Mesenchymal stem cell (in vitro differentiated cells and primary cell): ENCODE data around the gene CDH1.

Source experiments
- DNase-seq: peaks from one replicate; pipeline ENCODE4 v3.0.0-alpha.2; 2013
- H2AFZ ChIP-seq: one replicate; pipeline ENCODE4 v1.6.1; 2013; ENCODE audit warnings: low read depth, mild to moderate bottlenecking, control low read depth, inconsistent platforms, low read length, moderate library complexity
- H2AK5ac ChIP-seq: 2 replicates; pipeline ENCODE4 v1.6.1; 2013; ENCODE audit warnings: low read length, moderate library complexity, mild to moderate bottlenecking, inconsistent platforms; ENCODE audit not compliant: severe bottlenecking
- H2BK120ac ChIP-seq: one replicate; pipeline ENCODE4 v1.6.1; 2013; ENCODE audit warnings: low read depth, mild to moderate bottlenecking, inconsistent platforms, low read length, moderate library complexity
- H2BK12ac ChIP-seq, 2 experiments: one replicate each; pipeline ENCODE4 v1.6.1; 2013; ENCODE audit warnings: inconsistent platforms in 2 of 2, low read length in 2 of 2, mild to moderate bottlenecking in 2 of 2, moderate library complexity in 2 of 2, control low read depth in 1 of 2
- H2BK15ac ChIP-seq: one replicate; pipeline ENCODE4 v1.6.1; 2013; ENCODE audit warnings: mild to moderate bottlenecking, low read depth, inconsistent platforms; ENCODE audit not compliant: poor library complexity, severe bottlenecking
- H2BK5ac ChIP-seq: 2 replicates; pipeline ENCODE4 v1.6.1; 2013; ENCODE audit warnings: low read depth, mild to moderate bottlenecking, low read length, control low read depth, inconsistent platforms; ENCODE audit not compliant: poor library complexity, severe bottlenecking
- H3K14ac ChIP-seq, 2 experiments: one replicate each; pipeline ENCODE4 v1.6.1; 2013; ENCODE audit warnings: inconsistent platforms in 2 of 2, low read length in 2 of 2, control low read depth in 1 of 2, mild to moderate bottlenecking in 1 of 2, moderate library complexity in 1 of 2
- H3K18ac ChIP-seq, 2 experiments: one replicate each; pipeline ENCODE4 v1.6.1; 2013; ENCODE audit warnings: inconsistent platforms in 2 of 2, low read length in 2 of 2, control low read depth in 1 of 2, low read depth in 1 of 2, mild to moderate bottlenecking in 1 of 2
- H3K23ac ChIP-seq, 2 experiments: one replicate each; pipeline ENCODE4 v1.6.1; 2013; ENCODE audit warnings: inconsistent platforms in 2 of 2, low read length in 2 of 2, mild to moderate bottlenecking in 2 of 2, moderate library complexity in 2 of 2, control low read depth in 1 of 2
- H3K27ac ChIP-seq: 2 replicates; pipeline ENCODE4 v1.5.1; 2013; ENCODE audit warnings: mild to moderate bottlenecking, moderate library complexity, low read length, control low read depth, inconsistent platforms; ENCODE audit not compliant: poor library complexity, severe bottlenecking
- H3K27me3 ChIP-seq, 2 experiments: 2 replicates each; pipeline versions ENCODE4 v1.6.1 to v1.7.0; 2013; ENCODE audit warnings: low read length in 2 of 2, mild to moderate bottlenecking in 2 of 2, moderate library complexity in 2 of 2, control low read depth in 1 of 2, inconsistent platforms in 1 of 2; ENCODE audit not compliant: control insufficient read depth in 1 of 2, insufficient read depth in 1 of 2
- H3K36me3 ChIP-seq, 2 experiments: 2 replicates each; pipeline versions ENCODE4 v1.6.1 to v1.7.0; 2013; ENCODE audit warnings: low read length in 2 of 2, control low read depth in 1 of 2, inconsistent platforms in 1 of 2, low read depth in 1 of 2, mild to moderate bottlenecking in 1 of 2; ENCODE audit not compliant: insufficient read depth in 2 of 2, control insufficient read depth in 1 of 2
- H3K4ac ChIP-seq, 2 experiments: one replicate each; pipeline ENCODE4 v1.6.1; 2013; ENCODE audit warnings: inconsistent platforms in 2 of 2, low read length in 2 of 2, mild to moderate bottlenecking in 2 of 2, moderate library complexity in 2 of 2, control low read depth in 1 of 2, low read depth in 1 of 2
- H3K4me1 ChIP-seq: 2 replicates; pipeline ENCODE4 v1.6.1; 2013; ENCODE audit warnings: low read depth, low read length, control low read depth; ENCODE audit not compliant: control insufficient read depth, insufficient read depth
- H3K4me2 ChIP-seq: 2 replicates; pipeline ENCODE4 v1.6.1; 2013; ENCODE audit warnings: low read length, mild to moderate bottlenecking, inconsistent platforms; ENCODE audit not compliant: poor library complexity, severe bottlenecking
- H3K4me3 ChIP-seq, 2 experiments: 2 replicates each; pipeline versions ENCODE4 v1.5.1 to v1.7.0; 2013; ENCODE audit warnings: low read length in 2 of 2, mild to moderate bottlenecking in 2 of 2, control low read depth in 1 of 2, low read depth in 1 of 2; ENCODE audit not compliant: insufficient read depth in 1 of 2
- H3K79me1 ChIP-seq: replicated peaks from 2 replicates; pipeline ENCODE4 v1.6.1; 2013; ENCODE audit warnings: mild to moderate bottlenecking, control low read depth, low read length, inconsistent platforms; ENCODE audit not compliant: poor library complexity, severe bottlenecking
- H3K9ac ChIP-seq: 2 replicates; pipeline ENCODE4 v1.7.0; 2013; ENCODE audit warnings: mild to moderate bottlenecking, low read length, moderate library complexity
- H3K9me3 ChIP-seq: 2 replicates; pipeline ENCODE4 v1.7.0; 2013; ENCODE audit warnings: mild to moderate bottlenecking, low read length; ENCODE audit not compliant: control insufficient read depth
- H4K8ac ChIP-seq: one replicate; pipeline ENCODE4 v1.6.1; 2013; ENCODE audit warnings: inconsistent platforms, mild to moderate bottlenecking, low read length, moderate library complexity
- H4K91ac ChIP-seq: one replicate; pipeline ENCODE4 v1.6.1; 2013; ENCODE audit warnings: mild to moderate bottlenecking, low read length, inconsistent platforms
- WGBS: methylation state at CpG from one replicate; pipeline ENCODE4 v1.1.7; 2013; ENCODE audit warnings: mixed read lengths; 5-methylcytosine and 5-hydroxymethylcytosine counted together

CDH1 gene

DNA sequence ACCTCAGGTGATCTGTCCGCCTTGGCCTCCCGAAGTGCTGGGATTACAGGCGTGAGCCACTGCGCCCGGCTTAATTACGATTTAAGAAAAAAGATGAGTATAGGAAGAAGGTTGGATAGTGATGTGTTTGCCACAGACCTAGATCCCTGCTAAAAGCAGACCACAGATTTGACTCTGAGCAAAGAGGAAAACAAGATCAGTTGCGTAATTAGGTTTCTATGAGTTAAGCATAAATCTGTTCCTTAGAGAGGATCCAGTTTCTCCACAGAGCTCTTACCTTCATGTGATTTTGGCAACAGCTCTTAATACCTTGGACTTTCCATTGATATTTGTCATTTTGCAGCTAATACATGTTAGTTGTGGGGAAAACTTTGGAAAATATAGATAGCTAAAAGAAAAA is 31.1 kb downstream of the CDH1 start:
- no peak overlapping the region for H3K18ac ChIP-seq
- no peak overlapping the region for H3K23ac ChIP-seq
- no peak overlapping the region for H3K14ac ChIP-seq
- no peaks in the 10 kb centered on the region for H3K79me1 ChIP-seq
- no peak overlapping the region for H2AFZ ChIP-seq
- H3K27me3 ChIP-seq: peaks cover 0 to 10% of the 10 kb centered on the region in 2 experiments
- no peak overlapping the region for H2BK12ac ChIP-seq
- H2AK5ac ChIP-seq: no peak overlapping the region
- H2BK15ac ChIP-seq: no peak overlapping the region
- WGBS: 95% methylated on average over 7 of the region's 7 CpGs
- H3K36me3 ChIP-seq: no peaks in the 10 kb centered on the region
- H3K4ac ChIP-seq: no peak overlapping the region
- H3K27ac ChIP-seq: no peak overlapping the region
- H3K9me3 ChIP-seq: no peaks in the 10 kb centered on the region
- H2BK5ac ChIP-seq: no peak overlapping the region
- no peak overlapping the region for H3K4me3 ChIP-seq
- no peak overlapping the region for H4K8ac ChIP-seq
- H2BK120ac ChIP-seq: no peak overlapping the region
- no peak overlapping the region for H4K91ac ChIP-seq
- no peak overlapping the region for H3K4me2 ChIP-seq
- no peak overlapping the region for H3K9ac ChIP-seq
- DNase-seq: no peak
- no peaks in the 10 kb centered on the region for H3K4me1 ChIP-seq

DNA sequence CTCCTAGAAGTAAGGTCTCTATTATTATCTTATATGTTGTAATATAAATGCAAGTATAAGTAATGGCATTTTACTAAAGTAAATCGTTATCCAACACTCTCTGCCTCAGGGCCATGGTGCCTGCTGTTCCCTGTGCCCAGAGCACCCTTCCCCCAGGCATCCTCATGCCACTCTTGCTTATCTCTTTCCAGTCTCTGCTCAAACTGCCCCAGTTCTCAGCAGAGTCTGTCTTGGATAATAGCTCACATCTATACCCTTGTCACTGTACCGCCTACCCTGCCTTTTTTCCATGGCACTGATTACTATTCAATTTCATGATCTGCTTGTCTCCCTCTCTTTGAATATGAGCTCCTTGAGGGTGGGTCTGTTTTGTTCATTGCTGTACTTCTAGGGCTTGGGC is 31.7 kb downstream of the CDH1 start:
- no peaks in the 10 kb centered on the region for H3K4me1 ChIP-seq
- H3K18ac ChIP-seq: no peak overlapping the region
- H4K91ac ChIP-seq: no peak overlapping the region
- H3K4me3 ChIP-seq: no peak overlapping the region
- H2BK5ac ChIP-seq: no peak overlapping the region
- H3K27me3 ChIP-seq: peaks cover 0 to 13% of the 10 kb centered on the region in 2 experiments
- no peak overlapping the region for H3K27ac ChIP-seq
- H3K9ac ChIP-seq: no peak overlapping the region
- no peak overlapping the region for H2AFZ ChIP-seq
- no peak overlapping the region for H3K4me2 ChIP-seq
- H2BK12ac ChIP-seq: no peak overlapping the region
- H3K79me1 ChIP-seq: no peaks in the 10 kb centered on the region
- no peaks in the 10 kb centered on the region for H3K36me3 ChIP-seq
- no peak overlapping the region for H3K14ac ChIP-seq
- H2BK120ac ChIP-seq: no peak overlapping the region
- H3K9me3 ChIP-seq: no peaks in the 10 kb centered on the region
- no peak overlapping the region for H3K23ac ChIP-seq
- DNase-seq: no peak
- 86% methylated on average over 1 of the region's 2 CpGs for WGBS
- no peak overlapping the region for H2AK5ac ChIP-seq
- no peak overlapping the region for H3K4ac ChIP-seq
- no peak overlapping the region for H2BK15ac ChIP-seq
- no peak overlapping the region for H4K8ac ChIP-seq

DNA sequence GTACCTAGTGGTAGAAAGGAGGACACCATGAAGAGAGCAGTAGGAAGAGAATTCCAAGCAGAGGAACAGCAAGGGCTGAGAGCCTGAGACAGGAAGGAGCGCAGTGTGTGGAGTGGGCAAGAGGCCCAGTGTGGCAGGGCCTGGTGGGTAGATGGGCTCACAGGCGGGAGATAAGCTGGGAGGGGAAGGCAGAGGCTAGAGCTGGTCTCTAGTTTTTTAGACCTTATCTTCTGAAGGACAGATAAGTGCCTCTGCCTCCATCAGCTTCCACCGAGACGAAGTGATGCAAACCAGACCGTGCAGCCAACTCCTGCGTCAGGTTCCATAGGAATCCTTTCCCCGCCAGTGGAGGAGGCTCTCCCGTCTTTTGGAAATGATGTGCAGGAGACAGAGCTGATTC is 33.6 kb downstream of the CDH1 start:
- Histone ChIP-seq H2BK12ac (no peak overlapping the region), H3K36me3 (no peaks in the 10 kb centered on the region), H2BK120ac (no peak overlapping the region), H2BK5ac (no peak overlapping the region), H3K14ac (no peak overlapping the region), H3K27me3 (peaks cover 0 to 27% of the 10 kb centered on the region in 2 experiments), H3K4ac (no peak overlapping the region), H3K27ac (no peak overlapping the region), H3K4me1 (no peaks in the 10 kb centered on the region), H3K23ac (no peak overlapping the region), H3K4me3 (no peak overlapping the region), H3K79me1 (no peaks in the 10 kb centered on the region), H3K9ac (no peak overlapping the region), H4K8ac (no peak overlapping the region), H2AK5ac (no peak overlapping the region), H3K4me2 (no peak overlapping the region), H3K9me3 (no peaks in the 10 kb centered on the region), H2AFZ (no peak overlapping the region), H3K18ac (no peak overlapping the region), H4K91ac (no peak overlapping the region), H2BK15ac (no peak overlapping the region)
- 73% methylated on average over 8 of the region's 8 CpGs for WGBS
- no peak for DNase-seq

DNA sequence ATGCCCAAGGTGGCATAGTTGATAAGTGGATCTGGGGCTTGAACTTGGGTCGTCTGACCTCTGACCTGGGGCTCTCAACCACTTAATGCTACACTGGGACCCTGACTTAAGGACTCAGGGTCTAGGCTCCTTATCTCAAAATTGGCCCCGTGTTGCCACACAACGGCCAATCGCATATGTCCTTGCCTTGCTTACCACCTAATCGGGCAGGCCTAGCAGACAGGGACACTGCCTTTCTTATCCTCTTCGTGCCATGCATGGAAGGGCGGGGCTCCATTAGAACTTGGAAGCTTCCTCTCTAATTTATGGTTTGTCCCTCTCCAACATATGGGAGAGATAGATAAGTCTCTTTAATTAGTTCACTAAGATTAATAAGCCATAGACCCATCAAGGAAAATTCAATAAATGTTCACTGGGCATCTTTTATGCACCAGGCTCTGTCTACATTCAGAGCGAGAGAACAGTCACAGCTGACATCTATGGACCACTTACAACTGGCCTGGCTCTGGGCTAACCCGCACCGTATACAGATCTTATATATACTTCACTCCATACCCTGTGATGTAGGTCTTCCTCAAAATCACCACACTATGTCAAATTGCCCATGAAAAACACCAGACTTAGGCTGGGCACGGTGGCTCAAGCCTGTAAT is 35.1 kb downstream of the CDH1 start:
- H2BK5ac ChIP-seq: no peak overlapping the region
- H3K9ac ChIP-seq: no peak overlapping the region
- H2BK15ac ChIP-seq: no peak overlapping the region
- no peak overlapping the region for H2AFZ ChIP-seq
- H3K36me3 ChIP-seq: no peaks in the 10 kb centered on the region
- H2AK5ac ChIP-seq: no peak overlapping the region
- H3K14ac ChIP-seq: no peak overlapping the region
- no peaks in the 10 kb centered on the region for H3K79me1 ChIP-seq
- no peak overlapping the region for H3K18ac ChIP-seq
- WGBS: 94% methylated on average over 10 of the region's 11 CpGs
- H3K4me3 ChIP-seq: no peak overlapping the region
- no peak overlapping the region for H3K4me2 ChIP-seq
- H3K9me3 ChIP-seq: no peaks in the 10 kb centered on the region
- no peak overlapping the region for H2BK120ac ChIP-seq
- H4K8ac ChIP-seq: no peak overlapping the region
- no peak for DNase-seq
- H3K23ac ChIP-seq: no peak overlapping the region
- peaks cover 0 to 33% of the 10 kb centered on the region in 2 experiments for H3K27me3 ChIP-seq
- no peak overlapping the region for H3K27ac ChIP-seq
- no peak overlapping the region for H4K91ac ChIP-seq
- H3K4ac ChIP-seq: no peak overlapping the region
- no peaks in the 10 kb centered on the region for H3K4me1 ChIP-seq
- no peak overlapping the region for H2BK12ac ChIP-seq
